ENCODE data around the gene IFI44L.

GRCh38 chr1:78603206-78603605 lies 17.0 kb upstream of the IFI44L start:
- TF ChIP-seq CTCF (IDR thresholded peaks at IDR 0.05; ENCODE audit: insufficient read depth, low read length, poor library complexity, severe bottlenecking) (no peak), EZH2phosphoT487 (conservative IDR thresholded peaks at IDR 0.05; ENCODE audit: low read length) (no peak)

All from SU-DHL-6 (cell line).